Osteocyte (in vitro differentiated cells): ENCODE data around the gene KRTAP1-3. TPM values are rescaled to one million over a fixed set of nuclear protein-coding genes. Genes with fewer than 3 reads are reported as not detected.
"Not testable (repeated sequence)": the region's sequence is repeated elsewhere in the genome, so short reads cannot be mapped to it uniquely, and the experiment has no call there.

ENCODE experiments used
- DNase-seq: peaks from one replicate; pipeline ENCODE4 v3.0.0; 2021; ENCODE audit warnings: mixed read lengths; ENCODE audit not compliant: unreplicated experiment; ENCODE audit errors: extremely low spot score
- H3K27ac Mint-ChIP-seq: one replicate; pipeline ENCODE4 v1.8.0; 2021; ENCODE audit warnings: mild to moderate bottlenecking, mixed read lengths; ENCODE audit not compliant: unreplicated experiment
- H3K27me3 Mint-ChIP-seq: one replicate; pipeline ENCODE4 v1.8.0; 2021; ENCODE audit warnings: mixed read lengths; ENCODE audit not compliant: unreplicated experiment
- H3K36me3 Mint-ChIP-seq: one replicate; pipeline ENCODE4 v1.8.0; 2021; ENCODE audit warnings: mixed read lengths; ENCODE audit not compliant: unreplicated experiment
- H3K4me1 Mint-ChIP-seq: one replicate; pipeline ENCODE4 v1.8.0; 2021; ENCODE audit warnings: mixed read lengths; ENCODE audit not compliant: unreplicated experiment
- H3K4me3 Mint-ChIP-seq: one replicate; pipeline ENCODE4 v1.8.0; 2021; ENCODE audit warnings: mild to moderate bottlenecking, moderate library complexity, mixed read lengths; ENCODE audit not compliant: unreplicated experiment
- H3K9me3 Mint-ChIP-seq: one replicate; pipeline ENCODE4 v1.8.0; 2021; ENCODE audit warnings: mixed read lengths; ENCODE audit not compliant: unreplicated experiment
- CTCF ChIP-seq: fragments of 200-600 bp; sonication (generic); IDR thresholded peaks from 2 replicates; pipeline ENCODE4 v1.5.0; 2021; ENCODE audit warnings: antibody characterized with exemption, mild to moderate bottlenecking, moderate library complexity
- total RNA-seq: library from RNA; stranded (reverse); gene quantifications from 2 replicates; pipeline ENCODE4 v1.2.1, GENCODE V29; 2021

Gene KRTAP1-3
- total RNA-seq, 1 donor from 2014 or later = not detected

- Mint-ChIP-seq H3K36me3 (no peaks in the 10 kb centered on the region), H3K4me1 (peaks cover 5% of the 10 kb centered on the region), H3K27ac (no peak overlapping the region), H3K4me3 (no peak overlapping the region), H3K9me3 (no peaks in the 10 kb centered on the region), H3K27me3 (no peaks in the 10 kb centered on the region)
- no peak for TF ChIP-seq CTCF
- no peak for DNase-seq
Observed at GRCh38 chr17:41071606-41072360, 37.1 kb upstream of the KRTAP1-3 start.

- Mint-ChIP-seq H3K27ac (no peak overlapping the region), H3K4me3 (no peak overlapping the region), H3K27me3 (no peaks in the 10 kb centered on the region), H3K9me3 (no peaks in the 10 kb centered on the region), H3K4me1 (peaks cover 8% of the 10 kb centered on the region), H3K36me3 (no peaks in the 10 kb centered on the region)
- no peak for DNase-seq
- no peak for TF ChIP-seq CTCF
Observed at GRCh38 chr17:41069031-41069430, 34.4 kb upstream of the KRTAP1-3 start.

- no peaks in the 10 kb centered on the region for H3K36me3 Mint-ChIP-seq
- H3K9me3 Mint-ChIP-seq = no peaks in the 10 kb centered on the region
- H3K4me3 Mint-ChIP-seq = no peak overlapping the region
- H3K4me1 Mint-ChIP-seq = peaks cover 21% of the 10 kb centered on the region
- no peaks in the 10 kb centered on the region for H3K27me3 Mint-ChIP-seq
- no peak for TF ChIP-seq CTCF
- DNase-seq = no peak
- no peak overlapping the region for H3K27ac Mint-ChIP-seq
Observed at GRCh38 chr17:41067281-41067680, 32.6 kb upstream of the KRTAP1-3 start.

- no peak within 1 kb of the TSS for H3K27ac Mint-ChIP-seq
- H3K4me3 Mint-ChIP-seq = no peak within 1 kb of the TSS
- peaks cover 34% of the 10 kb centered on the region for H3K4me1 Mint-ChIP-seq
- no peaks in the 10 kb centered on the region for H3K27me3 Mint-ChIP-seq
- H3K36me3 Mint-ChIP-seq = no peaks in the 10 kb centered on the region
- DNase-seq = no peak
- H3K9me3 Mint-ChIP-seq = no peaks in the 10 kb centered on the region
- TF ChIP-seq CTCF = no peak
Observed at GRCh38 chr17:41065829-41066624, 31.4 kb upstream of the KRTAP1-3 start, which contains the start of gene KRTAP2-4. Gene KRTAP2-4 (minus strand): TSS chr17:41065879. CDS start chr17:41065845, 34 bp downstream.

- H3K4me1 Mint-ChIP-seq = peaks cover 42% of the 10 kb centered on the region
- not testable (repeated sequence) for H3K27ac Mint-ChIP-seq
Observed at GRCh38 chr17:41065016-41065689, 30.5 kb upstream of the KRTAP1-3 start.

More at GRCh38 chr17:41065016-41065689, 30.5 kb upstream of the KRTAP1-3 start:
- not testable (repeated sequence) for H3K36me3 Mint-ChIP-seq, H3K9me3 Mint-ChIP-seq, H3K27me3 Mint-ChIP-seq, DNase-seq, H3K4me3 Mint-ChIP-seq
